ENCODE results near the gene CSRP1.

DNA sequence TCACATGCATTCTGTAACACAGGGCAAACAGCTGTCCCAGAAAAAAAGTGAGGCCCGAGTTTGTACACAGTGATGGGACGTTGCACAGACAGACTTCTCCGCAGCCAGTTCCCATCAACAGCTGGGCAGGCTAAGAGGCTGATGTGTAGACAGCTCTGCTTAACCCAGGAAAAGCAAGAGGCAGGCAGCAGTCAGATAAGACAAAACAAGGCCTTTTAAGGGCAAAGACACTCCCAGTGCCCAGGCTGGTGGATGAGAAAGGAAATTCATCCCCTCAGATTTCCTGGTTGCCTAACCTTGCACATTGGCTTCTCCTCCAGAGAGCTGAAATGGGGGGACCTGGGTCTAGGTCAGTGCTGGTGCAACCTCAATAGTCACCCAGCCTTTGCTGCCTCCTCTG, 20.7 kb downstream of the CSRP1 start:
- TF ChIP-seq TCF7L2 (IDR thresholded peaks at IDR 0.05; ENCODE audit: low read depth, low read length) = no peak
- TF ChIP-seq, protein P1, sequence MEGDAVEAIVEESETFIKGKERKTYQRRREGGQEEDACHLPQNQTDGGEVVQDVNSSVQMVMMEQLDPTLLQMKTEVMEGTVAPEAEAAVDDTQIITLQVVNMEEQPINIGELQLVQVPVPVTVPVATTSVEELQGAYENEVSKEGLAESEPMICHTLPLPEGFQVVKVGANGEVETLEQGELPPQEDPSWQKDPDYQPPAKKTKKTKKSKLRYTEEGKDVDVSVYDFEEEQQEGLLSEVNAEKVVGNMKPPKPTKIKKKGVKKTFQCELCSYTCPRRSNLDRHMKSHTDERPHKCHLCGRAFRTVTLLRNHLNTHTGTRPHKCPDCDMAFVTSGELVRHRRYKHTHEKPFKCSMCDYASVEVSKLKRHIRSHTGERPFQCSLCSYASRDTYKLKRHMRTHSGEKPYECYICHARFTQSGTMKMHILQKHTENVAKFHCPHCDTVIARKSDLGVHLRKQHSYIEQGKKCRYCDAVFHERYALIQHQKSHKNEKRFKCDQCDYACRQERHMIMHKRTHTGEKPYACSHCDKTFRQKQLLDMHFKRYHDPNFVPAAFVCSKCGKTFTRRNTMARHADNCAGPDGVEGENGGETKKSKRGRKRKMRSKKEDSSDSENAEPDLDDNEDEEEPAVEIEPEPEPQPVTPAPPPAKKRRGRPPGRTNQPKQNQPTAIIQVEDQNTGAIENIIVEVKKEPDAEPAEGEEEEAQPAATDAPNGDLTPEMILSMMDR (IDR thresholded peaks at IDR 0.05) = no peak
- no peak for TF ChIP-seq POLR2AphosphoS5 (IDR thresholded peaks at IDR 0.05; ENCODE audit: low read depth, low read length)
- TF ChIP-seq, protein P2, sequence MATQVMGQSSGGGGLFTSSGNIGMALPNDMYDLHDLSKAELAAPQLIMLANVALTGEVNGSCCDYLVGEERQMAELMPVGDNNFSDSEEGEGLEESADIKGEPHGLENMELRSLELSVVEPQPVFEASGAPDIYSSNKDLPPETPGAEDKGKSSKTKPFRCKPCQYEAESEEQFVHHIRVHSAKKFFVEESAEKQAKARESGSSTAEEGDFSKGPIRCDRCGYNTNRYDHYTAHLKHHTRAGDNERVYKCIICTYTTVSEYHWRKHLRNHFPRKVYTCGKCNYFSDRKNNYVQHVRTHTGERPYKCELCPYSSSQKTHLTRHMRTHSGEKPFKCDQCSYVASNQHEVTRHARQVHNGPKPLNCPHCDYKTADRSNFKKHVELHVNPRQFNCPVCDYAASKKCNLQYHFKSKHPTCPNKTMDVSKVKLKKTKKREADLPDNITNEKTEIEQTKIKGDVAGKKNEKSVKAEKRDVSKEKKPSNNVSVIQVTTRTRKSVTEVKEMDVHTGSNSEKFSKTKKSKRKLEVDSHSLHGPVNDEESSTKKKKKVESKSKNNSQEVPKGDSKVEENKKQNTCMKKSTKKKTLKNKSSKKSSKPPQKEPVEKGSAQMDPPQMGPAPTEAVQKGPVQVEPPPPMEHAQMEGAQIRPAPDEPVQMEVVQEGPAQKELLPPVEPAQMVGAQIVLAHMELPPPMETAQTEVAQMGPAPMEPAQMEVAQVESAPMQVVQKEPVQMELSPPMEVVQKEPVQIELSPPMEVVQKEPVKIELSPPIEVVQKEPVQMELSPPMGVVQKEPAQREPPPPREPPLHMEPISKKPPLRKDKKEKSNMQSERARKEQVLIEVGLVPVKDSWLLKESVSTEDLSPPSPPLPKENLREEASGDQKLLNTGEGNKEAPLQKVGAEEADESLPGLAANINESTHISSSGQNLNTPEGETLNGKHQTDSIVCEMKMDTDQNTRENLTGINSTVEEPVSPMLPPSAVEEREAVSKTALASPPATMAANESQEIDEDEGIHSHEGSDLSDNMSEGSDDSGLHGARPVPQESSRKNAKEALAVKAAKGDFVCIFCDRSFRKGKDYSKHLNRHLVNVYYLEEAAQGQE (IDR thresholded peaks at IDR 0.05; ENCODE audit: insufficient read depth in 1 of 2, low read depth in 2 of 2, low read length in 1 of 2) = no peak

All from Panc1 (cell line).